ENCODE measurements around the gene CCDC80. TPM values are rescaled to one million over a fixed set of nuclear protein-coding genes. Genes with fewer than 3 reads are reported as not detected.

The CCDC80 gene
- total RNA-seq, 2 experiments from 2014 or later = 0.59 to 0.63 TPM

GRCh38 chr3:112672716-112673541 is 32.0 kb upstream of the CCDC80 start:
- Histone ChIP-seq H3K79me2 (ENCODE audit: insufficient read depth, low read depth, low read length) (no peaks in the 10 kb centered on the region), H2AFZ (ENCODE audit: low read length) (no peak overlapping the region), H3K9me2 (ENCODE audit: insufficient read depth, low read length) (no peaks in the 10 kb centered on the region), H3K27ac (ENCODE audit: low read depth, low read length, poor library complexity, severe bottlenecking) (no peak overlapping the region), H3K36me3 (ENCODE audit: insufficient read depth, low read length) (no peaks in the 10 kb centered on the region), H3K4me2 (ENCODE audit: low read length) (no peak overlapping the region), H4K20me1 (ENCODE audit: insufficient read depth, low read length) (no peaks in the 10 kb centered on the region), H3K9me3 (ENCODE audit: low read length) (no peaks in the 10 kb centered on the region), H3K4me1 (ENCODE audit: insufficient read depth, low read length, poor library complexity, severe bottlenecking) (peaks cover 11% of the 10 kb centered on the region), H3K4me3 (ENCODE audit: low read depth, low read length, poor library complexity, severe bottlenecking) (no peak overlapping the region)
- DNase-seq (ENCODE audit: low spot score) = no peak
- CTCF ChIA-PET (ENCODE audit: unreplicated experiment) = no interaction called here
- BruUV-seq (replicated peaks) = no TSS peak
- POLR2A ChIA-PET = no interaction called here
- intact Hi-C loops (cut with micrococcal nuclease; ENCODE audit: unreplicated experiment) = no loop called here
- TF ChIP-seq, protein P1, sequence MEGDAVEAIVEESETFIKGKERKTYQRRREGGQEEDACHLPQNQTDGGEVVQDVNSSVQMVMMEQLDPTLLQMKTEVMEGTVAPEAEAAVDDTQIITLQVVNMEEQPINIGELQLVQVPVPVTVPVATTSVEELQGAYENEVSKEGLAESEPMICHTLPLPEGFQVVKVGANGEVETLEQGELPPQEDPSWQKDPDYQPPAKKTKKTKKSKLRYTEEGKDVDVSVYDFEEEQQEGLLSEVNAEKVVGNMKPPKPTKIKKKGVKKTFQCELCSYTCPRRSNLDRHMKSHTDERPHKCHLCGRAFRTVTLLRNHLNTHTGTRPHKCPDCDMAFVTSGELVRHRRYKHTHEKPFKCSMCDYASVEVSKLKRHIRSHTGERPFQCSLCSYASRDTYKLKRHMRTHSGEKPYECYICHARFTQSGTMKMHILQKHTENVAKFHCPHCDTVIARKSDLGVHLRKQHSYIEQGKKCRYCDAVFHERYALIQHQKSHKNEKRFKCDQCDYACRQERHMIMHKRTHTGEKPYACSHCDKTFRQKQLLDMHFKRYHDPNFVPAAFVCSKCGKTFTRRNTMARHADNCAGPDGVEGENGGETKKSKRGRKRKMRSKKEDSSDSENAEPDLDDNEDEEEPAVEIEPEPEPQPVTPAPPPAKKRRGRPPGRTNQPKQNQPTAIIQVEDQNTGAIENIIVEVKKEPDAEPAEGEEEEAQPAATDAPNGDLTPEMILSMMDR (conservative IDR thresholded peaks at IDR 0.05; ENCODE audit: low read length) = no peak
- no peak for TF ChIP-seq EZH2phosphoT487 (IDR thresholded peaks at IDR 0.05; ENCODE audit: borderline replicate concordance, low read depth, low read length)

DNA sequence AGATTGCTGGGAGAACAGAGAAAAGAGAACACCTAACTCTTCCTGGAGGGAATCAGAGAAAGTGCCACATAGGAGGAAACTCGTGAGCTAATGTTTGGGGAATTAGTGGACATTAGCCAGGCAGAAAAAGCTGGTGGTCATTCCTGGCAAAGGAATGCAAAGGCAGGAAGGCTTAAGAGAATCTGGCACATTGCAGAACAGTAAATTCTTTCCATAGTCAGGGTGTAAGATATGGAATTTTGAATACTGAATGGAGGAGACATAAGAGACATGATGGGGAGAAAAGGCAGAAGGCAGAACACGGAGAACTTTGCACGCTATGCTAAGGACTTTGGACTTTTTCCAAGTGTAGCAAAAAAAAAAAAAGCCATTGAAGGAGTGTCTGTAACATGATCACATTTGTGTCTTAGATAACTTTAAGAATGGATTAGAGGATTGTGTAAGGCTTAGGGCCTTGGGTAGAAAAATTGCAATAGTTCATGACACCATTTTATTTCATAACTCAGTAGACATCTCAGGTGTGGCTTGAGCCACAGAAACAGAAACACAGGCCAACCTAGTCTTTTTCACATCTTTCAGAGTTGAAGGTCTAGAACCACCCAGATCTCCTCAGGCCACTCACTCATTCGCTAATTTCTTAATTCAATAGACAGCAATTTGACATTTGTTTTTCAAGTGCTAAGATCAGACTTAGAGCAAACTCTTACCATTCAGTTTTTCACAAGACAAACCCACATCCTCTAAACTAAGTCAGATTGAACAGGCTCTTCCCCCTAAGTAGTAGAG is 31.2 kb upstream of the CCDC80 start:
- Histone ChIP-seq H3K9me2 (ENCODE audit: insufficient read depth, low read length) (no peaks in the 10 kb centered on the region), H3K4me3 (ENCODE audit: low read depth, low read length, poor library complexity, severe bottlenecking) (no peak overlapping the region), H2AFZ (ENCODE audit: low read length) (no peak overlapping the region), H3K79me2 (ENCODE audit: insufficient read depth, low read depth, low read length) (no peaks in the 10 kb centered on the region), H3K4me1 (ENCODE audit: insufficient read depth, low read length, poor library complexity, severe bottlenecking) (peaks cover 10% of the 10 kb centered on the region), H3K4me2 (ENCODE audit: low read length) (no peak overlapping the region), H3K36me3 (ENCODE audit: insufficient read depth, low read length) (no peaks in the 10 kb centered on the region), H4K20me1 (ENCODE audit: insufficient read depth, low read length) (no peaks in the 10 kb centered on the region), H3K27ac (ENCODE audit: low read depth, low read length, poor library complexity, severe bottlenecking) (no peak overlapping the region), H3K9me3 (ENCODE audit: low read length) (no peaks in the 10 kb centered on the region)
- TF ChIP-seq, protein P1 (conservative IDR thresholded peaks at IDR 0.05; ENCODE audit: low read length) = no peak
- no peak for TF ChIP-seq EZH2phosphoT487 (IDR thresholded peaks at IDR 0.05; ENCODE audit: borderline replicate concordance, low read depth, low read length)
- BruUV-seq (replicated peaks) = no TSS peak
- CTCF ChIA-PET (ENCODE audit: unreplicated experiment) = no interaction called here
- POLR2A ChIA-PET = no interaction called here
- no peak for DNase-seq (ENCODE audit: low spot score)
- intact Hi-C loops (cut with micrococcal nuclease; ENCODE audit: unreplicated experiment) = no loop called here

Measured in OCI-LY7 (cell line).